WTC11 (cell line): ENCODE measurements around the gene FMN2. TPM values are rescaled to one million over a fixed set of nuclear protein-coding genes. Genes with fewer than 3 reads are reported as not detected.

Experiments
- ATAC-seq: fragments of 200-7000 bp; cut with Tn5 transposase; 2 replicates; pipeline ENCODE4 v1.10.0; 2021; ENCODE audit warnings: mild to moderate bottlenecking, moderate library complexity
- CTCF ChIA-PET: fragments of 300-600 bp; sonication (Branson Sonifier 250); formaldehyde crosslinking; loops from one replicate; lab custom pipeline; 2021; ENCODE audit warnings: antibody characterized with exemption; lab: Charles Lee
- POLR2A ChIA-PET: fragments of 350-600 bp; sonication (Branson Sonifier 250); formaldehyde crosslinking; loops from one replicate; lab custom pipeline; 2021; ENCODE audit warnings: antibody characterized with exemption; lab: Charles Lee
- DNase-seq: peaks from one replicate; pipeline ENCODE4 v3.0.0; 2021; ENCODE audit warnings: low spot score
- H3K27ac Mint-ChIP-seq: 2 replicates; pipeline ENCODE4 v1.8.0; 2021; ENCODE audit warnings: mixed read lengths
- H3K27me3 Mint-ChIP-seq: 2 replicates; pipeline ENCODE4 v1.8.0; 2021; ENCODE audit warnings: low read depth, mild to moderate bottlenecking, moderate library complexity, mixed read lengths
- H3K36me3 Mint-ChIP-seq: 2 replicates; pipeline ENCODE4 v1.8.0; 2021; ENCODE audit warnings: mixed read lengths
- H3K4me1 Mint-ChIP-seq: 2 replicates; pipeline ENCODE4 v1.8.0; 2022; ENCODE audit warnings: mixed read lengths
- H3K4me3 Mint-ChIP-seq: 2 replicates; pipeline ENCODE4 v1.8.0; 2021; ENCODE audit warnings: mild to moderate bottlenecking, moderate library complexity, mixed read lengths
- H3K9me3 Mint-ChIP-seq: 2 replicates; pipeline ENCODE4 v1.8.0; 2021; ENCODE audit warnings: mixed read lengths
- ESRRA ChIP-seq: sonication (generic); formaldehyde crosslinking; IDR thresholded peaks from 2 replicates; pipeline ENCODE4 v1.8.1; 2022; ENCODE audit warnings: mild to moderate bottlenecking, missing genetic modification reagents, borderline replicate concordance
- ETV6 ChIP-seq: sonication (generic); formaldehyde crosslinking; IDR thresholded peaks from 2 replicates; pipeline ENCODE4 v1.8.1; 2022; ENCODE audit warnings: mild to moderate bottlenecking, missing genetic modification reagents
- HMGA2 ChIP-seq: fragments of 250-450 bp; sonication (Bioruptor Pico); IDR thresholded peaks from 2 replicates; pipeline ENCODE4 v1.4.0; 2021; ENCODE audit warnings: mild to moderate bottlenecking, moderate library complexity
- JAZF1 ChIP-seq: fragments of 250-450 bp; sonication (Bioruptor Pico); IDR thresholded peaks from 2 replicates; pipeline ENCODE4 v1.9.0; 2021; ENCODE audit warnings: moderate library complexity, mild to moderate bottlenecking, inconsistent platforms
- MYBL2 ChIP-seq: sonication (generic); formaldehyde crosslinking; IDR thresholded peaks from 2 replicates; pipeline ENCODE4 v1.8.1; 2023; ENCODE audit warnings: mild to moderate bottlenecking, moderate library complexity, missing genetic modification reagents
- NFATC4 ChIP-seq: fragments of 250-450 bp; sonication (Bioruptor Pico); IDR thresholded peaks from 2 replicates; pipeline ENCODE4 v1.9.0; 2021; ENCODE audit warnings: mild to moderate bottlenecking
- NFE2L1 ChIP-seq: sonication (generic); formaldehyde crosslinking; IDR thresholded peaks from 2 replicates; pipeline ENCODE4 v1.8.1; 2023; ENCODE audit warnings: missing genetic modification reagents
- OVOL2 ChIP-seq: fragments of 250-450 bp; sonication (Bioruptor Pico); IDR thresholded peaks from 2 replicates; pipeline ENCODE4 v1.9.0; 2021; ENCODE audit warnings: mild to moderate bottlenecking, borderline replicate concordance
- TEAD1 ChIP-seq: sonication (generic); formaldehyde crosslinking; IDR thresholded peaks from 2 replicates; pipeline ENCODE4 v1.8.0; 2022; ENCODE audit warnings: mild to moderate bottlenecking, missing genetic modification reagents
- ZNF396 ChIP-seq: fragments of 250-450 bp; sonication (Bioruptor Pico); IDR thresholded peaks from 2 replicates; pipeline ENCODE4 v1.8.0; 2021; ENCODE audit warnings: mild to moderate bottlenecking, moderate library complexity, borderline replicate concordance
- ZNF423 ChIP-seq: fragments of 250-450 bp; sonication (Bioruptor Pico); IDR thresholded peaks from 2 replicates; pipeline ENCODE4 v2.1.2; 2022; ENCODE audit warnings: mild to moderate bottlenecking, moderate library complexity
- total RNA-seq: library from RNA; stranded (reverse); gene quantifications from 3 replicates; pipeline ENCODE4 v1.2.3, GENCODE V29; 2021
- TF ChIP-seq, protein P1 (sequence below): sonication (generic); formaldehyde crosslinking; IDR thresholded peaks from 2 replicates; pipeline ENCODE4 v1.8.1; 2023; ENCODE audit warnings: mild to moderate bottlenecking, missing genetic modification reagents, moderate library complexity
- TF ChIP-seq, protein P2 (sequence below): sonication (generic); formaldehyde crosslinking; IDR thresholded peaks from 2 replicates; pipeline ENCODE4 v1.8.1; 2023; ENCODE audit warnings: mild to moderate bottlenecking, moderate library complexity, missing genetic modification reagents
- TF ChIP-seq, protein P3 (sequence below): sonication (generic); formaldehyde crosslinking; IDR thresholded peaks from 2 replicates; pipeline ENCODE4 v1.8.0; 2023; ENCODE audit warnings: mild to moderate bottlenecking, missing genetic modification reagents
- TF ChIP-seq, protein P4 (sequence below): sonication (generic); formaldehyde crosslinking; IDR thresholded peaks from 2 replicates; pipeline ENCODE4 v1.8.1; 2022; ENCODE audit warnings: missing genetic modification reagents, borderline replicate concordance
- TF ChIP-seq, protein P5 (sequence below): fragments of 250-450 bp; sonication (Bioruptor Pico); IDR thresholded peaks from 2 replicates; pipeline ENCODE4 v1.9.0; 2021; ENCODE audit warnings: mild to moderate bottlenecking
- TF ChIP-seq, protein P6 (sequence below): sonication (generic); formaldehyde crosslinking; IDR thresholded peaks from 2 replicates; pipeline ENCODE4 v1.8.1; 2022; ENCODE audit warnings: low read depth, mild to moderate bottlenecking, moderate library complexity, missing genetic modification reagents, borderline replicate concordance

The FMN2 gene
- total RNA-seq, 1 experiment from 2014 or later, result 1.8 TPM

DNA sequence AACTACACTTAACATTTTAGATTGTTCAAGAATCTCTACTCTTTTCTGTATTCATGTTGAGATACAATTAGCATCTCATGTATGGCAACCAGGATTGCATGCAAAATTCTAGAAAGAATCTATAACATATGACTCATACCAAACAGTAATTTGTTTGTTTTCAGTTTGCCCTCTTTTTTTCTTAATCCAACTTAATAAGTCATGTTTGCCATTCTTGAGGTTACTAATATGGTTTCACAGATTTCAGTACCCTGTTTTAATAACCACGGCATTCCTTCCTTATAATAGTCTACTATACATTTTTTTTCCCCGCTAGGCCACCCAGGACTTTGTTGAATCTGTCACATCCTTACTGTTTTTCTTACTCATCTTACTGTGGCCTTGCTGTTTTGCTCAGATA lies 140.8 kb downstream of the FMN2 start:
- no peak for DNase-seq
- no peaks in the 10 kb centered on the region for H3K27me3 Mint-ChIP-seq
- no peak overlapping the region for H3K27ac Mint-ChIP-seq
- POLR2A ChIA-PET, result no interaction called here
- H3K36me3 Mint-ChIP-seq, result no peaks in the 10 kb centered on the region
- CTCF ChIA-PET, result no interaction called here
- TF ChIP-seq JAZF1 (CRISPR knock-in tag) (no peak), ETV6 (CRISPR knock-in tag) (no peak), NFATC4 (CRISPR knock-in tag) (no peak), MYBL2 (CRISPR knock-in tag) (no peak), TEAD1 (CRISPR knock-in tag) (no peak), ZNF423 (CRISPR knock-in tag) (no peak), HMGA2 (CRISPR knock-in tag) (no peak), NFE2L1 (CRISPR knock-in tag) (no peak), ESRRA (no peak), ZNF396 (no peak), OVOL2 (CRISPR knock-in tag) (no peak)
- TF ChIP-seq, protein P1, sequence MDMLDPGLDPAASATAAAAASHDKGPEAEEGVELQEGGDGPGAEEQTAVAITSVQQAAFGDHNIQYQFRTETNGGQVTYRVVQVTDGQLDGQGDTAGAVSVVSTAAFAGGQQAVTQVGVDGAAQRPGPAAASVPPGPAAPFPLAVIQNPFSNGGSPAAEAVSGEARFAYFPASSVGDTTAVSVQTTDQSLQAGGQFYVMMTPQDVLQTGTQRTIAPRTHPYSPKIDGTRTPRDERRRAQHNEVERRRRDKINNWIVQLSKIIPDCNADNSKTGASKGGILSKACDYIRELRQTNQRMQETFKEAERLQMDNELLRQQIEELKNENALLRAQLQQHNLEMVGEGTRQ (CRISPR knock-in tag), result no peak
- TF ChIP-seq, protein P2, sequence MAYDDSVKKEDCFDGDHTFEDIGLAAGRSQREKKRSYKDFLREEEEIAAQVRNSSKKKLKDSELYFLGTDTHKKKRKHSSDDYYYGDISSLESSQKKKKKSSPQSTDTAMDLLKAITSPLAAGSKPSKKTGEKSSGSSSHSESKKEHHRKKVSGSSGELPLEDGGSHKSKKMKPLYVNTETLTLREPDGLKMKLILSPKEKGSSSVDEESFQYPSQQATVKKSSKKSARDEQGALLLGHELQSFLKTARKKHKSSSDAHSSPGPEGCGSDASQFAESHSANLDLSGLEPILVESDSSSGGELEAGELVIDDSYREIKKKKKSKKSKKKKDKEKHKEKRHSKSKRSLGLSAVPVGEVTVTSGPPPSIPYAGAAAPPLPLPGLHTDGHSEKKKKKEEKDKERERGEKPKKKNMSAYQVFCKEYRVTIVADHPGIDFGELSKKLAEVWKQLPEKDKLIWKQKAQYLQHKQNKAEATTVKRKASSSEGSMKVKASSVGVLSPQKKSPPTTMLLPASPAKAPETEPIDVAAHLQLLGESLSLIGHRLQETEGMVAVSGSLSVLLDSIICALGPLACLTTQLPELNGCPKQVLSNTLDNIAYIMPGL, result no peak
- TF ChIP-seq, protein P3, sequence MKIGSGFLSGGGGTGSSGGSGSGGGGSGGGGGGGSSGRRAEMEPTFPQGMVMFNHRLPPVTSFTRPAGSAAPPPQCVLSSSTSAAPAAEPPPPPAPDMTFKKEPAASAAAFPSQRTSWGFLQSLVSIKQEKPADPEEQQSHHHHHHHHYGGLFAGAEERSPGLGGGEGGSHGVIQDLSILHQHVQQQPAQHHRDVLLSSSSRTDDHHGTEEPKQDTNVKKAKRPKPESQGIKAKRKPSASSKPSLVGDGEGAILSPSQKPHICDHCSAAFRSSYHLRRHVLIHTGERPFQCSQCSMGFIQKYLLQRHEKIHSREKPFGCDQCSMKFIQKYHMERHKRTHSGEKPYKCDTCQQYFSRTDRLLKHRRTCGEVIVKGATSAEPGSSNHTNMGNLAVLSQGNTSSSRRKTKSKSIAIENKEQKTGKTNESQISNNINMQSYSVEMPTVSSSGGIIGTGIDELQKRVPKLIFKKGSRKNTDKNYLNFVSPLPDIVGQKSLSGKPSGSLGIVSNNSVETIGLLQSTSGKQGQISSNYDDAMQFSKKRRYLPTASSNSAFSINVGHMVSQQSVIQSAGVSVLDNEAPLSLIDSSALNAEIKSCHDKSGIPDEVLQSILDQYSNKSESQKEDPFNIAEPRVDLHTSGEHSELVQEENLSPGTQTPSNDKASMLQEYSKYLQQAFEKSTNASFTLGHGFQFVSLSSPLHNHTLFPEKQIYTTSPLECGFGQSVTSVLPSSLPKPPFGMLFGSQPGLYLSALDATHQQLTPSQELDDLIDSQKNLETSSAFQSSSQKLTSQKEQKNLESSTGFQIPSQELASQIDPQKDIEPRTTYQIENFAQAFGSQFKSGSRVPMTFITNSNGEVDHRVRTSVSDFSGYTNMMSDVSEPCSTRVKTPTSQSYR, result no peak
- TF ChIP-seq, protein P4, sequence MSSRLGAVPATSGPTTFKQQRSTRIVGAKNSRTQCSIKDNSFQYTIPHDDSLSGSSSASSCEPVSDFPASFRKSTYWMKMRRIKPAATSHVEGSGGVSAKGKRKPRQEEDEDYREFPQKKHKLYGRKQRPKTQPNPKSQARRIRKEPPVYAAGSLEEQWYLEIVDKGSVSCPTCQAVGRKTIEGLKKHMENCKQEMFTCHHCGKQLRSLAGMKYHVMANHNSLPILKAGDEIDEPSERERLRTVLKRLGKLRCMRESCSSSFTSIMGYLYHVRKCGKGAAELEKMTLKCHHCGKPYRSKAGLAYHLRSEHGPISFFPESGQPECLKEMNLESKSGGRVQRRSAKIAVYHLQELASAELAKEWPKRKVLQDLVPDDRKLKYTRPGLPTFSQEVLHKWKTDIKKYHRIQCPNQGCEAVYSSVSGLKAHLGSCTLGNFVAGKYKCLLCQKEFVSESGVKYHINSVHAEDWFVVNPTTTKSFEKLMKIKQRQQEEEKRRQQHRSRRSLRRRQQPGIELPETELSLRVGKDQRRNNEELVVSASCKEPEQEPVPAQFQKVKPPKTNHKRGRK (CRISPR knock-in tag), result no peak
- TF ChIP-seq, protein P5, sequence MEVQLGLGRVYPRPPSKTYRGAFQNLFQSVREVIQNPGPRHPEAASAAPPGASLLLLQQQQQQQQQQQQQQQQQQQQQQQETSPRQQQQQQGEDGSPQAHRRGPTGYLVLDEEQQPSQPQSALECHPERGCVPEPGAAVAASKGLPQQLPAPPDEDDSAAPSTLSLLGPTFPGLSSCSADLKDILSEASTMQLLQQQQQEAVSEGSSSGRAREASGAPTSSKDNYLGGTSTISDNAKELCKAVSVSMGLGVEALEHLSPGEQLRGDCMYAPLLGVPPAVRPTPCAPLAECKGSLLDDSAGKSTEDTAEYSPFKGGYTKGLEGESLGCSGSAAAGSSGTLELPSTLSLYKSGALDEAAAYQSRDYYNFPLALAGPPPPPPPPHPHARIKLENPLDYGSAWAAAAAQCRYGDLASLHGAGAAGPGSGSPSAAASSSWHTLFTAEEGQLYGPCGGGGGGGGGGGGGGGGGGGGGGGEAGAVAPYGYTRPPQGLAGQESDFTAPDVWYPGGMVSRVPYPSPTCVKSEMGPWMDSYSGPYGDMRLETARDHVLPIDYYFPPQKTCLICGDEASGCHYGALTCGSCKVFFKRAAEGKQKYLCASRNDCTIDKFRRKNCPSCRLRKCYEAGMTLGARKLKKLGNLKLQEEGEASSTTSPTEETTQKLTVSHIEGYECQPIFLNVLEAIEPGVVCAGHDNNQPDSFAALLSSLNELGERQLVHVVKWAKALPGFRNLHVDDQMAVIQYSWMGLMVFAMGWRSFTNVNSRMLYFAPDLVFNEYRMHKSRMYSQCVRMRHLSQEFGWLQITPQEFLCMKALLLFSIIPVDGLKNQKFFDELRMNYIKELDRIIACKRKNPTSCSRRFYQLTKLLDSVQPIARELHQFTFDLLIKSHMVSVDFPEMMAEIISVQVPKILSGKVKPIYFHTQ (CRISPR knock-in tag), result no peak
- TF ChIP-seq, protein P6, sequence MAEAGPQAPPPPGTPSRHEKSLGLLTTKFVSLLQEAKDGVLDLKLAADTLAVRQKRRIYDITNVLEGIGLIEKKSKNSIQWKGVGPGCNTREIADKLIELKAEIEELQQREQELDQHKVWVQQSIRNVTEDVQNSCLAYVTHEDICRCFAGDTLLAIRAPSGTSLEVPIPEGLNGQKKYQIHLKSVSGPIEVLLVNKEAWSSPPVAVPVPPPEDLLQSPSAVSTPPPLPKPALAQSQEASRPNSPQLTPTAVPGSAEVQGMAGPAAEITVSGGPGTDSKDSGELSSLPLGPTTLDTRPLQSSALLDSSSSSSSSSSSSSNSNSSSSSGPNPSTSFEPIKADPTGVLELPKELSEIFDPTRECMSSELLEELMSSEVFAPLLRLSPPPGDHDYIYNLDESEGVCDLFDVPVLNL (CRISPR knock-in tag), result no peak
- TF ChIP-seq, all 79 proteins: peak for 0
- no peaks in the 10 kb centered on the region for H3K9me3 Mint-ChIP-seq
- no peak for ATAC-seq
- no peaks in the 10 kb centered on the region for H3K4me1 Mint-ChIP-seq
- H3K4me3 Mint-ChIP-seq, result no peak overlapping the region
